ENCODE data around the gene PPP1R3F.
"Not testable (repeated sequence)": the region's sequence is repeated elsewhere in the genome, so short reads cannot be mapped to it uniquely, and the experiment has no call there.

PPP1R3F gene

GRCh38 chrX:49308604-49309269, 39.1 kb downstream of the PPP1R3F start:
- TF ChIP-seq CTCF (conservative IDR thresholded peaks at IDR 0.05; ENCODE audit: low read depth): no peak
- DNase-seq (ENCODE audit: low spot score): no peak
- no peak overlapping the region for H3K27ac ChIP-seq
- ChIA-PET CTCF (no interaction called here), POLR2A (ENCODE audit: low non-redundant PET) (no interaction called here)

GRCh38 chrX:49309401-49309981, 39.9 kb downstream of the PPP1R3F start:
- no peak for DNase-seq (ENCODE audit: low spot score)
- no peak overlapping the region for H3K27ac ChIP-seq

GRCh38 chrX:49310371-49310770, 40.8 kb downstream of the PPP1R3F start:
- ChIA-PET POLR2A (ENCODE audit: low non-redundant PET) (no interaction called here), CTCF (no interaction called here)
- no peak for TF ChIP-seq CTCF (conservative IDR thresholded peaks at IDR 0.05; ENCODE audit: low read depth)
- DNase-seq (ENCODE audit: low spot score): no peak
- H3K27ac ChIP-seq: no peak overlapping the region

More at GRCh38 chrX:49309401-49309981, 39.9 kb downstream of the PPP1R3F start:
- ChIA-PET POLR2A (ENCODE audit: low non-redundant PET) (no interaction called here), CTCF (no interaction called here)
- no peak for TF ChIP-seq CTCF (conservative IDR thresholded peaks at IDR 0.05; ENCODE audit: low read depth)

- ChIA-PET POLR2A (ENCODE audit: low non-redundant PET) (no interaction called here), CTCF (no interaction called here)
- no peak for TF ChIP-seq CTCF (conservative IDR thresholded peaks at IDR 0.05; ENCODE audit: low read depth)
- no peak overlapping the region for H3K27ac ChIP-seq
- no peak for DNase-seq (ENCODE audit: low spot score)
Measured at GRCh38 chrX:49312176-49312575, 42.6 kb downstream of the PPP1R3F start.

- no peak for TF ChIP-seq CTCF (conservative IDR thresholded peaks at IDR 0.05; ENCODE audit: low read depth)
- POLR2A ChIA-PET (ENCODE audit: low non-redundant PET): no interaction called here
- CTCF ChIA-PET: no interaction called here
- DNase-seq (ENCODE audit: low spot score): no peak
- no peak overlapping the region for H3K27ac ChIP-seq
Measured at GRCh38 chrX:49316085-49316484, 46.5 kb downstream of the PPP1R3F start.

GRCh38 chrX:49321737-49322136, 52.1 kb downstream of the PPP1R3F start, which contains the start of gene GAGE12J:
TSS of gene GAGE12J (plus strand) at chrX:49322037. CDS start at chrX:49323194, 1,157 bp downstream.
- POLR2A ChIA-PET (ENCODE audit: low non-redundant PET); DNase-seq (ENCODE audit: low spot score); H3K27ac ChIP-seq; CTCF ChIA-PET: not testable (repeated sequence)

- DNase-seq (ENCODE audit: low spot score); POLR2A ChIA-PET (ENCODE audit: low non-redundant PET); CTCF ChIA-PET; H3K27ac ChIP-seq: not testable (repeated sequence)
Measured at GRCh38 chrX:49322266-49322665, 52.7 kb downstream of the PPP1R3F start.

- CTCF ChIA-PET; POLR2A ChIA-PET (ENCODE audit: low non-redundant PET); DNase-seq (ENCODE audit: low spot score); H3K27ac ChIP-seq: not testable (repeated sequence)
Measured at GRCh38 chrX:49323735-49324134, 54.1 kb downstream of the PPP1R3F start.

- CTCF ChIA-PET; H3K27ac ChIP-seq; DNase-seq (ENCODE audit: low spot score); POLR2A ChIA-PET (ENCODE audit: low non-redundant PET): not testable (repeated sequence)
Measured at GRCh38 chrX:49330421-49330820, 60.8 kb downstream of the PPP1R3F start.

GRCh38 chrX:49331282-49331681, 61.7 kb downstream of the PPP1R3F start, which contains the start of gene GAGE13:
TSS of gene GAGE13 (plus strand) at chrX:49331582. CDS start at chrX:49332738, 1,156 bp downstream.
- DNase-seq (ENCODE audit: low spot score); CTCF ChIA-PET: not testable (repeated sequence)

GRCh38 chrX:49331841-49332240, 62.2 kb downstream of the PPP1R3F start:
- CTCF ChIA-PET; DNase-seq (ENCODE audit: low spot score); H3K27ac ChIP-seq; POLR2A ChIA-PET (ENCODE audit: low non-redundant PET): not testable (repeated sequence)

More at GRCh38 chrX:49331282-49331681, 61.7 kb downstream of the PPP1R3F start, which contains the start of gene GAGE13:
- H3K27ac ChIP-seq; POLR2A ChIA-PET (ENCODE audit: low non-redundant PET): not testable (repeated sequence)

All from RWPE1 (cell line).